ENCODE results near the gene DYRK1A.

DYRK1A gene

GRCh38 chr21:37341254-37341960 is 25.2 kb upstream of the DYRK1A start:
- Histone ChIP-seq H3K4me3 (ENCODE audit: low read length) (no peak overlapping the region), H3K9me3 (ENCODE audit: insufficient read depth, low read depth, low read length) (no peaks in the 10 kb centered on the region), H3K4me1 (ENCODE audit: insufficient read depth, low read length) (no peaks in the 10 kb centered on the region), H3K27me3 (ENCODE audit: insufficient read depth, low read length) (no peaks in the 10 kb centered on the region), H3K9ac (ENCODE audit: low read depth, low read length) (no peak overlapping the region), H3K36me3 (ENCODE audit: insufficient read depth, low read depth, low read length) (no peaks in the 10 kb centered on the region), H3K27ac (ENCODE audit: low read length) (no peak overlapping the region)

GRCh38 chr21:37342046-37342632 is 24.4 kb upstream of the DYRK1A start:
- Histone ChIP-seq H3K9me3 (ENCODE audit: insufficient read depth, low read depth, low read length) (no peaks in the 10 kb centered on the region), H3K4me1 (ENCODE audit: insufficient read depth, low read length) (no peaks in the 10 kb centered on the region), H3K9ac (ENCODE audit: low read depth, low read length) (no peak overlapping the region), H3K4me3 (ENCODE audit: low read length) (no peak overlapping the region), H3K36me3 (ENCODE audit: insufficient read depth, low read depth, low read length) (no peaks in the 10 kb centered on the region), H3K27ac (ENCODE audit: low read length) (no peak overlapping the region), H3K27me3 (ENCODE audit: insufficient read depth, low read length) (no peaks in the 10 kb centered on the region)

GRCh38 chr21:37346841-37347430 is 19.6 kb upstream of the DYRK1A start:
- Histone ChIP-seq H3K4me1 (ENCODE audit: insufficient read depth, low read length) (no peaks in the 10 kb centered on the region), H3K36me3 (ENCODE audit: insufficient read depth, low read depth, low read length) (no peaks in the 10 kb centered on the region), H3K9me3 (ENCODE audit: insufficient read depth, low read depth, low read length) (peaks cover 10% of the 10 kb centered on the region), H3K27me3 (ENCODE audit: insufficient read depth, low read length) (no peaks in the 10 kb centered on the region), H3K27ac (ENCODE audit: low read length) (no peak overlapping the region), H3K9ac (ENCODE audit: low read depth, low read length) (no peak overlapping the region), H3K4me3 (ENCODE audit: low read length) (no peak overlapping the region)

- H3K9me3 ChIP-seq (ENCODE audit: insufficient read depth, low read depth, low read length), result peaks cover 10% of the 10 kb centered on the region
- H3K27me3 ChIP-seq (ENCODE audit: insufficient read depth, low read length), result no peaks in the 10 kb centered on the region
- H3K4me1 ChIP-seq (ENCODE audit: insufficient read depth, low read length), result no peaks in the 10 kb centered on the region
- no peak overlapping the region for H3K4me3 ChIP-seq (ENCODE audit: low read length)
- H3K27ac ChIP-seq (ENCODE audit: low read length), result no peak overlapping the region
- no peak overlapping the region for H3K9ac ChIP-seq (ENCODE audit: low read depth, low read length)
- H3K36me3 ChIP-seq (ENCODE audit: insufficient read depth, low read depth, low read length), result no peaks in the 10 kb centered on the region
Observed at GRCh38 chr21:37348664-37349063, 17.9 kb upstream of the DYRK1A start.

- Histone ChIP-seq H3K4me3 (ENCODE audit: low read length) (no peak overlapping the region), H3K27me3 (ENCODE audit: insufficient read depth, low read length) (no peaks in the 10 kb centered on the region), H3K9me3 (ENCODE audit: insufficient read depth, low read depth, low read length) (peaks cover 10% of the 10 kb centered on the region), H3K36me3 (ENCODE audit: insufficient read depth, low read depth, low read length) (no peaks in the 10 kb centered on the region), H3K4me1 (ENCODE audit: insufficient read depth, low read length) (peaks cover 4% of the 10 kb centered on the region; the same call in 1 of the 2 replicates), H3K27ac (ENCODE audit: low read length) (no peak overlapping the region), H3K9ac (ENCODE audit: low read depth, low read length) (no peak overlapping the region)
Observed at GRCh38 chr21:37350472-37350871, 16.1 kb upstream of the DYRK1A start.

GRCh38 chr21:37356706-37357105 is 9.9 kb upstream of the DYRK1A start:
- Histone ChIP-seq H3K9ac (ENCODE audit: low read depth, low read length) (no peak overlapping the region), H3K4me1 (ENCODE audit: insufficient read depth, low read length) (peaks cover 6% of the 10 kb centered on the region), H3K4me3 (ENCODE audit: low read length) (no peak overlapping the region), H3K27me3 (ENCODE audit: insufficient read depth, low read length) (no peaks in the 10 kb centered on the region), H3K36me3 (ENCODE audit: insufficient read depth, low read depth, low read length) (no peaks in the 10 kb centered on the region), H3K9me3 (ENCODE audit: insufficient read depth, low read depth, low read length) (no peaks in the 10 kb centered on the region), H3K27ac (ENCODE audit: low read length) (no peak overlapping the region)

GRCh38 chr21:37357691-37358090 is 8.9 kb upstream of the DYRK1A start:
- Histone ChIP-seq H3K9me3 (ENCODE audit: insufficient read depth, low read depth, low read length) (no peaks in the 10 kb centered on the region), H3K27ac (ENCODE audit: low read length) (no peak overlapping the region), H3K9ac (ENCODE audit: low read depth, low read length) (no peak overlapping the region), H3K4me1 (ENCODE audit: insufficient read depth, low read length) (peaks cover 6% of the 10 kb centered on the region), H3K27me3 (ENCODE audit: insufficient read depth, low read length) (no peaks in the 10 kb centered on the region), H3K36me3 (ENCODE audit: insufficient read depth, low read depth, low read length) (no peaks in the 10 kb centered on the region), H3K4me3 (ENCODE audit: low read length) (no peak overlapping the region)

- Histone ChIP-seq H3K27me3 (ENCODE audit: insufficient read depth, low read length) (no peaks in the 10 kb centered on the region), H3K27ac (ENCODE audit: low read length) (no peak overlapping the region), H3K4me1 (ENCODE audit: insufficient read depth, low read length) (peaks cover 6% of the 10 kb centered on the region), H3K9ac (ENCODE audit: low read depth, low read length) (no peak overlapping the region), H3K9me3 (ENCODE audit: insufficient read depth, low read depth, low read length) (no peaks in the 10 kb centered on the region), H3K4me3 (ENCODE audit: low read length) (no peak overlapping the region), H3K36me3 (ENCODE audit: insufficient read depth, low read depth, low read length) (no peaks in the 10 kb centered on the region)
Observed at GRCh38 chr21:37358397-37358796, 8.2 kb upstream of the DYRK1A start.

GRCh38 chr21:37363936-37364335 is 2.6 kb upstream of the DYRK1A start:
- no peak overlapping the region for H3K4me3 ChIP-seq (ENCODE audit: low read length)
- no peak overlapping the region for H3K9ac ChIP-seq (ENCODE audit: low read depth, low read length)
- H3K27ac ChIP-seq (ENCODE audit: low read length), result no peak overlapping the region
- H3K27me3 ChIP-seq (ENCODE audit: insufficient read depth, low read length), result no peaks in the 10 kb centered on the region
- H3K4me1 ChIP-seq (ENCODE audit: insufficient read depth, low read length), result peaks cover 8% of the 10 kb centered on the region; the same call in 1 of the 2 replicates
- H3K36me3 ChIP-seq (ENCODE audit: insufficient read depth, low read depth, low read length), result no peaks in the 10 kb centered on the region
- no peaks in the 10 kb centered on the region for H3K9me3 ChIP-seq (ENCODE audit: insufficient read depth, low read depth, low read length)

GRCh38 chr21:37364722-37365121 is 1.9 kb upstream of the DYRK1A start:
- Histone ChIP-seq H3K9ac (ENCODE audit: low read depth, low read length) (peak overlapping the region; percentile 96; the same call in 1 of the 2 replicates), H3K27ac (ENCODE audit: low read length) (no peak overlapping the region)

GRCh38 chr21:37365517-37366481 is 774 bp upstream of the DYRK1A start:
- Histone ChIP-seq H3K4me1 (ENCODE audit: insufficient read depth, low read length) (peaks cover 25% of the 10 kb centered on the region; the same call in 1 of the 2 replicates), H3K27ac (ENCODE audit: low read length) (peak overlapping the region; percentile 99), H3K4me3 (ENCODE audit: low read length) (peak overlapping the region; percentile 93), H3K27me3 (ENCODE audit: insufficient read depth, low read length) (no peaks in the 10 kb centered on the region), H3K9me3 (ENCODE audit: insufficient read depth, low read depth, low read length) (no peaks in the 10 kb centered on the region), H3K36me3 (ENCODE audit: insufficient read depth, low read depth, low read length) (no peaks in the 10 kb centered on the region), H3K9ac (ENCODE audit: low read depth, low read length) (peak overlapping the region; percentile 96)

More at GRCh38 chr21:37364722-37365121, 1.9 kb upstream of the DYRK1A start:
- no peaks in the 10 kb centered on the region for H3K9me3 ChIP-seq (ENCODE audit: insufficient read depth, low read depth, low read length)
- peaks cover 15% of the 10 kb centered on the region; the same call in 1 of the 2 replicates for H3K4me1 ChIP-seq (ENCODE audit: insufficient read depth, low read length)
- no peaks in the 10 kb centered on the region for H3K36me3 ChIP-seq (ENCODE audit: insufficient read depth, low read depth, low read length)
- H3K27me3 ChIP-seq (ENCODE audit: insufficient read depth, low read length), result no peaks in the 10 kb centered on the region
- H3K4me3 ChIP-seq (ENCODE audit: low read length), result peak overlapping the region; percentile 93
